Omental fat pad (tissue), 4 donors: ENCODE measurements around the gene RUFY3. TPM values are rescaled to one million over a fixed set of nuclear protein-coding genes. Genes with fewer than 3 reads are reported as not detected.

Experiments
- ATAC-seq: fragments of 150-250 bp; one replicate; pipeline ENCODE4 v1.9.1; 2016; ENCODE audit warnings: mild to moderate bottlenecking, moderate library complexity; ENCODE audit not compliant: low FRiP score
- DNase-seq: peaks from one replicate; pipeline ENCODE4 v3.0.0-alpha.2; 2019; ENCODE audit warnings: low spot score
- CTCF ChIP-seq, 3 donors: fragments of 450-650 bp; IDR thresholded peaks; one replicate each; pipeline ENCODE4 v1.5.1; 2016 to 2017; ENCODE audit warnings: antibody characterized with exemption in 3 of 3, mild to moderate bottlenecking in 3 of 3, moderate library complexity in 2 of 3
- total RNA-seq, 4 donors: library from RNA; depleted of rRNA; stranded (reverse); fragments of >200 nt; gene quantifications; one replicate each; pipeline ENCODE4 v1.1.0, GENCODE V29; 2016

Gene RUFY3
- total RNA-seq, 4 donors from 2014 or later: 34.2 to 92.8 (median 64.0) TPM

GRCh38 chr4:70706044-70706461, 15.7 kb upstream of the RUFY3 start:
- no peak for TF ChIP-seq CTCF (IDR thresholded peaks at IDR 0.05)
- no peak for ATAC-seq
- no peak for DNase-seq

- no peak for ATAC-seq
- no peak for TF ChIP-seq CTCF (IDR thresholded peaks at IDR 0.05)
- no peak for DNase-seq
Observed at GRCh38 chr4:70706516-70706915, 15.2 kb upstream of the RUFY3 start.

DNA sequence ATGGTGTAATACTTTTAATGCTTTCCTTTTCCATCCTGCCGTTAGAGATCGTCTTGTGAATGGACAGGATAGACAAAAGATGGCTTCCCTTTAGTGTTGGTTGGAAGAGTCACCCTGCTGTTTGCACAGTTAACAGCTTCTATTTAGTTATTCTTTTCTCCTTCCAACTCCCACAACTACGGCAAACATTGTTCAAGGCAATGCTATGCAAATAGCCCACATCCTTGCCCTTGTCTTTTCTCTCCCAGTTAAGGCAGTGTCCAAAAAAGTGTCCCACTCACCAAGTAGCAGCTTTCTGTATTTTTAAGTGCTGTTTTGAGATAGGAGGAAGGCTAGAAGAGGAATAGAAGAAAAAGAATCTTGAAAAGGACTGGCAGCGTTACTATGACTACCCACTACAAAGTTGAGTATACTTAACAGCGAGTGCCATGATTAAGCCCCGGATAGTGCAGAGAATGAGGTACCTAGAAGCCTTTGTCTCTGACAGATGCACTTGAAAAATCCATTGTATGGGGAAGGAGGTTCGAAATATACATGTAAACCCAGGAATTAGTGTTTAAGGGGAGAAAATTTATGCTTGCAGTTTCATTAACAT, 12.1 kb upstream of the RUFY3 start:
- ATAC-seq: no peak
- no peak for TF ChIP-seq CTCF (IDR thresholded peaks at IDR 0.05)
- no peak for DNase-seq

DNA sequence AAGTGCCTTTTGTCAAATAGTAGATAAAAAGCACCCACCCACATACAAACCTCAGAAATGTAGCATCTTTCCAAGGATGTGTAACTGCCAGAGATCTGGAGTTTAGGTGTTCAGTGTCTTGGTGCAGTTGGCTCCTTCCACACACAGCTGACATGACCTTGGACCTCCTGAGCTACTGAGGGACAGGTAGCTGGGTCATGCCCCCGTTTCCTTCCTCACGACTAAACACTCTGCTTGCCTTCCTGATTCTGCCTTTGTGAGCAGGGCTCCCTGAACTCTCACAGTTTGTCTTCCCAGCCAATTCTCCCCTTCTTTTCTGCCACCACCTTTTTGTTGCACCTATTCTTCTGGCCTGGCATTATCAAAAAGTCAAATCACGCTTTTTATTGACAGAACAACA, 10.2 kb upstream of the RUFY3 start:
- no peak for TF ChIP-seq CTCF (IDR thresholded peaks at IDR 0.05)
- ATAC-seq (no peak), DNase-seq (no peak)

DNA sequence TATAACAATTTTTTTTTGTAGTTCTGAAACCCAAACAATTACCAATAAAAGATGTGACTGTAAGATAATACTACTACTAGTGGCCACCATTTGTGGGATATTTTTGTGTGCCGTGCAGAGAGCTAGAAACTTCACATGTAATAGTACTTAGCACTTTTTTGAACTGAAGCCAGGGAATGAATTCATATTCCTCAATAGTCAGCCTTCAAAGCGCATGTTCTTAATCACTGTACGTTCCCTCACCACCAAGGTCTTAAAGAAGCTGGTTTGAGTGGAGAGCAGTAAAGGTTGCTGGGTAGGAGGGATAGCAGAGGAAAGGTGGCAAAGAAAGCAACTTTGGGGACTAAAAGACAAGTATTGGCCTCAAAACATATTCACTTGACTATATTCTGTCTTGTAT, 9.6 kb upstream of the RUFY3 start:
- ATAC-seq: no peak
- no peak for DNase-seq
- no peak for TF ChIP-seq CTCF (IDR thresholded peaks at IDR 0.05)

GRCh38 chr4:70712604-70713452, 8.9 kb upstream of the RUFY3 start:
- no peak for TF ChIP-seq CTCF (IDR thresholded peaks at IDR 0.05)
- ATAC-seq: no peak
- DNase-seq: no peak
